GM12873 (cell line): ENCODE measurements around the gene SEMA3A.
A peak's percentile ranks its signal among the peaks of the same experiment; 100 is the strongest.

Experiments
- CTCF ChIP-seq: IDR thresholded peaks from 2 replicates; pipeline ENCODE4 v1.5.1; 2012; ENCODE audit warnings: low read depth, mild to moderate bottlenecking, moderate library complexity, low read length, control low read depth; ENCODE audit not compliant: insufficient read depth; ENCODE audit errors: missing control alignments

The SEMA3A gene

GRCh38 chr7:84194484-84195271, at the start of gene SEMA3A:
Gene SEMA3A (minus strand): TSS chr7:84194789. CDS start chr7:84194586, 203 bp downstream.
- TF ChIP-seq CTCF: no peak

- TF ChIP-seq CTCF: no peak
These were observed 44.0 kb upstream of the SEMA3A start for GRCh38 chr7:84238596-84238995.

- TF ChIP-seq CTCF: no peak
These were observed 43.1 kb upstream of the SEMA3A start for GRCh38 chr7:84237533-84238173.

- TF ChIP-seq CTCF: no peak
These were observed 41.8 kb upstream of the SEMA3A start for GRCh38 chr7:84236398-84236797.

- TF ChIP-seq CTCF: peak; percentile 24
These were observed 38.1 kb upstream of the SEMA3A start for GRCh38 chr7:84232646-84233045.

- TF ChIP-seq CTCF: no peak
These were observed 36.6 kb upstream of the SEMA3A start for GRCh38 chr7:84231157-84231556.

- TF ChIP-seq CTCF: no peak
These were observed 35.9 kb upstream of the SEMA3A start for GRCh38 chr7:84230491-84230890.
